Left lobe of liver (tissue), 2 donors: ENCODE measurements around the gene GALNT16. TPM values are rescaled to one million over a fixed set of nuclear protein-coding genes. Genes with fewer than 3 reads are reported as not detected.

Experiments
- ATAC-seq: fragments of 200-7000 bp; cut with Tn5 transposase; one replicate; pipeline ENCODE4 v1.9.1; 2020; ENCODE audit warnings: mild to moderate bottlenecking, moderate library complexity
- DNase-seq: peaks from one replicate; pipeline ENCODE4 v3.0.0-alpha.2; 2020; ENCODE audit warnings: low spot score
- total RNA-seq: library from RNA; stranded (reverse); gene quantifications from one replicate; pipeline ENCODE4 v1.2.1, GENCODE V29; 2021
- donor health status: DM: no; HTN: no; CAD: no; lungs with moderate emphysema.
- donor health status: DM: no; HTN: yes; CAD: no.

GALNT16 gene
- total RNA-seq, 1 donor from 2014 or later = 1.1 TPM

DNA sequence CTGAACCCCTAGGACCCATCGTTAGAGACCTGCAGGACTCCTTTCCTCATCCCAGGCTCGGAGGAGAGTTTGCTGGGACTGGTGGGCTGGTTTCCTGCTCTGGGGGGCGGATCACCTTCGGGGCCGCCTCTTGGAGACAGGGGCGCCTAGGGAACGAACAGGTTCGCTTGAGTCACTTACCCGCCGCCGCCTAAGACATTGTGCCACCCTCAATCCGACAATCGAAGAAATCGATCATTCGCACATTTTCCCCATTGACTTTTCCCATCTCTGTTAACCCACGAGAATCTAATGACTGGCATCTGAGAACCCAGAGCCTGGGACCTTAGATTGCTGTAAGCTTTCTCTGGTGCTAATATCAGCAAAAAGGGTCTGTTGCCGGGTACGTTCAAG lies 138.9 kb downstream of the GALNT16 start:
- DNase-seq (no peak), ATAC-seq (no peak)

- ATAC-seq (no peak), DNase-seq (no peak)
Measured at GRCh38 chr14:69399750-69400149, 139.8 kb downstream of the GALNT16 start.

- ATAC-seq = no peak
- DNase-seq = no peak
Measured at GRCh38 chr14:69400154-69400553, 140.2 kb downstream of the GALNT16 start.

GRCh38 chr14:69401841-69402240 lies 141.9 kb downstream of the GALNT16 start:
- ATAC-seq (no peak), DNase-seq (no peak)

GRCh38 chr14:69404478-69404877 lies 144.5 kb downstream of the GALNT16 start:
- ATAC-seq (peak; percentile 70), DNase-seq (no peak)

DNA sequence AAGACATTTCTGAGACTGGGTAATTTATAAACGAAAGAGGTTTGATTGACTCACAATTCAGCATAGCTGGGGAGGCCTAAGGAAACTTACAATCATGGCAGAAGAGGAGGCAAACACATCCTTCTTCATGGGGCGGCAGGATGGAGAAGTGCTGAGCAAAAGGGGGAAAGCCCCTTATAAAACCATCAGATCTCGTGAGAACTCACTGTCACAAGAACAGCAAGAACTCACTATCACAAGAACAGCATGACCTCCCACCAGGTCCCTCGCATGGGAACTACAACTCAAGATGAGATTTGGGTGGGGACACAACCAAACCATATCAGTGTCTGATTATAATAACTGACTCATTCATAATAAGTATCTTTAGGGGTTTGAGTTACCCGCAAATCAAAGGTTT lies 144.9 kb downstream of the GALNT16 start:
- no peak for ATAC-seq
- DNase-seq = no peak

GRCh38 chr14:69405762-69406161 lies 145.8 kb downstream of the GALNT16 start:
- DNase-seq = no peak
- ATAC-seq = no peak

Other genes starting within 250 kb of the GALNT16 start
- 31.9 TPM for gene DCAF5, start 107.0 kb upstream of the GALNT16 start, total RNA-seq
- 8.2 TPM for gene EXD2, start 68.7 kb upstream of the GALNT16 start, total RNA-seq
- gene ERH, start 138.1 kb downstream of the GALNT16 start, total RNA-seq = 53.2 TPM
- gene SLC39A9, start 138.5 kb downstream of the GALNT16 start, total RNA-seq = 55.2 TPM
- gene PLEKHD1, start 224.6 kb downstream of the GALNT16 start, total RNA-seq = not detected